Keratinocyte (primary cell): ENCODE measurements around the gene XIRP1. TPM values are rescaled to one million over a fixed set of nuclear protein-coding genes. Genes with fewer than 3 reads are reported as not detected.

ENCODE experiments used
- DNase-seq: peaks from one replicate; pipeline ENCODE4 v3.0.0-alpha.2; 2011; ENCODE audit warnings: low read depth, missing footprints, low spot score
- FAIRE-seq: peaks from 2 replicates; lab custom pipeline; 2011; peaks lifted over from hg19 to GRCh38; lab: Jason Lieb, UNC
- H2AFZ ChIP-seq: 2 replicates; pipeline ENCODE4 v1.6.0; 2012; ENCODE audit warnings: low read length, control low read depth, inconsistent platforms; ENCODE audit not compliant: control insufficient read depth
- H3K27ac ChIP-seq: 2 replicates; pipeline ENCODE4 v1.5.1; 2011; ENCODE audit warnings: low read length; ENCODE audit not compliant: control insufficient read depth, insufficient read depth
- H3K27me3 ChIP-seq: 3 replicates; pipeline ENCODE4 v1.6.0; 2011; ENCODE audit warnings: low read length; ENCODE audit not compliant: control insufficient read depth, insufficient read depth; ENCODE audit errors: extremely low read depth
- H3K36me3 ChIP-seq, 2 experiments: 2 replicates in 1 of 2; 3 replicates in 1 of 2; pipeline ENCODE4 v1.5.1; 2011; ENCODE audit warnings: low read length in 2 of 2, mild to moderate bottlenecking in 1 of 2; ENCODE audit not compliant: control insufficient read depth in 2 of 2, insufficient read depth in 2 of 2; ENCODE audit errors: extremely low read depth in 1 of 2
- H3K4me1 ChIP-seq: 3 replicates; pipeline ENCODE4 v1.5.1; 2011; ENCODE audit warnings: low read length; ENCODE audit not compliant: control insufficient read depth, insufficient read depth; ENCODE audit errors: extremely low read depth
- H3K4me2 ChIP-seq: 3 replicates; pipeline ENCODE4 v1.6.0; 2011; ENCODE audit warnings: low read depth, low read length; ENCODE audit not compliant: control insufficient read depth, insufficient read depth; ENCODE audit errors: extremely low read depth
- H3K4me3 ChIP-seq, 3 experiments: fragments of 200-600 bp in 1 of 3; sonication (generic) in 1 of 3; 2 replicates in 2 of 3; 3 replicates in 1 of 3; pipeline ENCODE4 v1.5.1; 2011 to 2016; ENCODE audit warnings: low read length in 3 of 3, mild to moderate bottlenecking in 3 of 3, control low read depth in 2 of 3, inconsistent platforms in 1 of 3, low read depth in 1 of 3, mixed read lengths in 1 of 3, mixed run types in 1 of 3, moderate library complexity in 1 of 3; ENCODE audit not compliant: control insufficient read depth in 2 of 3, insufficient read depth in 2 of 3; ENCODE audit errors: extremely low read depth in 1 of 3
- H3K79me2 ChIP-seq: 2 replicates; pipeline ENCODE4 v1.6.0; 2012; ENCODE audit warnings: low read length; ENCODE audit not compliant: control insufficient read depth, insufficient read depth
- H3K9ac ChIP-seq: 3 replicates; pipeline ENCODE4 v1.6.0; 2011; ENCODE audit warnings: low read length; ENCODE audit not compliant: control insufficient read depth, insufficient read depth; ENCODE audit errors: extremely low read depth
- H3K9me1 ChIP-seq: 3 replicates; pipeline ENCODE4 v1.6.0; 2011; ENCODE audit warnings: low read length; ENCODE audit not compliant: control insufficient read depth, insufficient read depth; ENCODE audit errors: extremely low read depth
- H3K9me3 ChIP-seq: 2 replicates; pipeline ENCODE4 v1.5.1; 2012; ENCODE audit warnings: low read depth, low read length; ENCODE audit not compliant: control insufficient read depth
- H4K20me1 ChIP-seq: 3 replicates; pipeline ENCODE4 v1.6.0; 2011; ENCODE audit warnings: low read length; ENCODE audit not compliant: control insufficient read depth, insufficient read depth; ENCODE audit errors: extremely low read depth
- EZH2 ChIP-seq: IDR thresholded peaks from one replicate; pipeline ENCODE4 v1.6.1; 2012; ENCODE audit warnings: inconsistent platforms, mild to moderate bottlenecking, low read length, moderate library complexity
- dilution Hi-C: fragments of 300-500 bp; cut with MboI; formaldehyde crosslinking; loops from one replicate; pipeline ENCODE4 v1.7.0; 2020; ENCODE audit warnings: low sequenced_read_pairs; ENCODE audit not compliant: extremely low pct_ligation_motif_present
- polyA plus RNA-seq, 5 experiments: library from polyadenylated mRNA; depleted of rRNA in 3 of 5; stranded (reverse) in 3 of 5; stranded (forward) in 1 of 5; unstranded in 1 of 5; fragments of >200 nt; gene quantifications; 1 replicate in 1 of 5; 2 replicates in 3 of 5; 3 replicates in 1 of 5; pipeline versions ENCODE4 v1.2.1 to v1.2.3, GENCODE V29; 2011 to 2012; ENCODE audit warnings: missing spikeins in 2 of 5, low read depth in 1 of 5, low replicate concordance in 1 of 5
- TF ChIP-seq, protein P1 (sequence below), 3 experiments: IDR thresholded peaks in 1 of 3; conservative IDR thresholded peaks in 1 of 3; optimal IDR thresholded peaks in 1 of 3; 2 replicates in 2 of 3; 3 replicates in 1 of 3; pipeline versions ENCODE3 to v1.5.1; 2011; ENCODE audit warnings: low read length in 3 of 3, mild to moderate bottlenecking in 3 of 3, moderate library complexity in 2 of 3, control low read depth in 1 of 3, inconsistent platforms in 1 of 3; ENCODE audit not compliant: insufficient read depth in 2 of 3; ENCODE audit errors: extremely low read depth in 1 of 3

Gene XIRP1
- polyA plus RNA-seq, 1 donor (not counting 4 experiments of a cell fraction or from before 2014, with no cell fraction given), result not detected

DNA sequence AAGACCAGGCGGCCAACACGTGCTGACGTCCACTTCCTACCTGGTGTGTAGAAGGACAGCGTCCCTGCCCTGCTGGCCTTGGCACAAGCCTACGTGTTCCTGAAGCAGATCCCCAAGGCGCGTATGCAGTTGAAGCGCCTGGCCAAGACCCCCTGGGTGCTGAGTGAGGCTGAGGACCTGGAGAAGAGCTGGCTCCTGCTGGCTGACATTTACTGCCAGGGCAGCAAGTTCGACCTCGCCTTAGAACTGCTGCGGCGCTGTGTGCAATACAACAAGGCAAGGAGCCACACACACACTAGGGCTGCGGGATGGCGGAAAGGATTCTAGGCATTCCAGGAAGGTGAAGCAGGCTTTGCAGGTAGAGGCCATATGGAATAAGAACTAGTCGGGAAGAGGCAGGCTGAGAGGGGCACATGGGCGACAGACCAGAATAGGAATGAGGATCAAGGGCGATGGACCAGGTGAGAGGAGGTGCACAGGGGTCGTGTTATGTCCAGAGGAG lies 54.9 kb downstream of the XIRP1 start:
- FAIRE-seq (no peak), DNase-seq (no peak)
- H3K27me3 ChIP-seq, result no peaks in the 10 kb centered on the region
- no peaks in the 10 kb centered on the region for H4K20me1 ChIP-seq
- H3K27ac ChIP-seq, result no peak overlapping the region
- no peak overlapping the region for H2AFZ ChIP-seq
- H3K4me1 ChIP-seq, result peaks cover 32% of the 10 kb centered on the region
- H3K79me2 ChIP-seq, result no peaks in the 10 kb centered on the region
- H3K9ac ChIP-seq, result no peak overlapping the region
- H3K36me3 ChIP-seq, result peaks cover under 1 to 3% of the 10 kb centered on the region in 2 experiments
- no peaks in the 10 kb centered on the region for H3K9me1 ChIP-seq
- H3K9me3 ChIP-seq, result no peaks in the 10 kb centered on the region
- no peak overlapping the region for H3K4me3 ChIP-seq
- dilution Hi-C loops, result no loop called here
- TF ChIP-seq, protein P1, sequence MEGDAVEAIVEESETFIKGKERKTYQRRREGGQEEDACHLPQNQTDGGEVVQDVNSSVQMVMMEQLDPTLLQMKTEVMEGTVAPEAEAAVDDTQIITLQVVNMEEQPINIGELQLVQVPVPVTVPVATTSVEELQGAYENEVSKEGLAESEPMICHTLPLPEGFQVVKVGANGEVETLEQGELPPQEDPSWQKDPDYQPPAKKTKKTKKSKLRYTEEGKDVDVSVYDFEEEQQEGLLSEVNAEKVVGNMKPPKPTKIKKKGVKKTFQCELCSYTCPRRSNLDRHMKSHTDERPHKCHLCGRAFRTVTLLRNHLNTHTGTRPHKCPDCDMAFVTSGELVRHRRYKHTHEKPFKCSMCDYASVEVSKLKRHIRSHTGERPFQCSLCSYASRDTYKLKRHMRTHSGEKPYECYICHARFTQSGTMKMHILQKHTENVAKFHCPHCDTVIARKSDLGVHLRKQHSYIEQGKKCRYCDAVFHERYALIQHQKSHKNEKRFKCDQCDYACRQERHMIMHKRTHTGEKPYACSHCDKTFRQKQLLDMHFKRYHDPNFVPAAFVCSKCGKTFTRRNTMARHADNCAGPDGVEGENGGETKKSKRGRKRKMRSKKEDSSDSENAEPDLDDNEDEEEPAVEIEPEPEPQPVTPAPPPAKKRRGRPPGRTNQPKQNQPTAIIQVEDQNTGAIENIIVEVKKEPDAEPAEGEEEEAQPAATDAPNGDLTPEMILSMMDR (optimal IDR thresholded peaks at IDR 0.05 in 1 of 3, IDR thresholded peaks at IDR 0.05 in 1 of 3, conservative IDR thresholded peaks at IDR 0.05 in 1 of 3; ENCODE audit: extremely low read depth in 1 of 3, insufficient read depth in 2 of 3, low read length in 3 of 3), result no peak
- no peak for TF ChIP-seq EZH2
- H3K4me2 ChIP-seq, result no peak overlapping the region

DNA sequence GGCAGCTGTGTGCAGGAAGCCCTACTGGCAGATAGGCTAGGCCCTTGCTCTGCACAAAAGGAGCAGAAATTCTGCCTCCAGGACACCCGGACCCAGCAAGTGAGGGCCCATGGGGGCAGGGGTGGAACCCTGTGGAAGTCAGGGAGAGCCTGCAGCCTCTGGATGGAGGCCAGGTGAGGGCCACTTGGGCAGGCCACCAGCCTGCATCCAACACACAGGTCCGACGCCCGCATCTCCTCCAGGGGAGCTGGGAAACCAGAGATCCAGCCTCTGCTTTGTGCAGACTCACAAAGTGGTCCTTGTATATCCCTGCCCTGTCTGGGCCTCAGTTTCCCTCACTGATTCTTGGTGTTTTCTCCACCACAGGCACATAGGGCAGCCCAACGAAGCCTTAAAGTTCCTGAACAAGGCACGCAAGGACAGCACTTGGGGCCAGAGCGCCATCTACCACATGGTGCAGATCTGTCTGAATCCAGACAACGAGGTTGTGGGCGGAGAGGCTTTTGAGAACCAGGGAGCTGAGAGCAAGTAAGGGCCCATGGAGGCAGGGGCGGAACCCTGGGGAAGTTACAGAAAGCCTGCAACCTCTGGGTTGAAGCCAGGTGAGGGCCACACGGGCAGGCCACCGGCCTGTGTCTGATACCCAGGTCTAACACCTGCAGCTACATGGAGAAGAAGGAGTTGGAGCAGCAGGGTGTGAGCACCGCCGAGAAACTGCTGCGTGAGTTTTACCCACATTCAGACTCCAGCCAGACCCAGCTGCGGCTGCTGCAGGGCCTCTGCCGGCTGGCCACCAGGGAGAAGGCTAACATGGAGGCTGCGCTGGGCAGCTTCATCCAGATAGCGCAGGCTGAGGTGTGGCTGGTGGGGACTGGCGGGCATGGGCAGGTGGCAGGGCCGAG lies 55.6 kb downstream of the XIRP1 start:
- dilution Hi-C loops, result no loop called here
- no peaks in the 10 kb centered on the region for H4K20me1 ChIP-seq
- H3K9me1 ChIP-seq, result no peaks in the 10 kb centered on the region
- no peak overlapping the region for H3K9ac ChIP-seq
- H3K4me3 ChIP-seq, result no peak overlapping the region
- no peak overlapping the region for H3K27ac ChIP-seq
- H3K36me3 ChIP-seq, result no peaks in the 10 kb centered on the region
- H3K4me2 ChIP-seq, result no peak overlapping the region
- H3K4me1 ChIP-seq, result peaks cover 30% of the 10 kb centered on the region
- DNase-seq (no peak), FAIRE-seq (no peak)
- H3K27me3 ChIP-seq, result no peaks in the 10 kb centered on the region
- TF ChIP-seq, protein P1 (optimal IDR thresholded peaks at IDR 0.05 in 1 of 3, IDR thresholded peaks at IDR 0.05 in 1 of 3, conservative IDR thresholded peaks at IDR 0.05 in 1 of 3; ENCODE audit: extremely low read depth in 1 of 3, insufficient read depth in 2 of 3, low read length in 3 of 3), result no peak
- no peak for TF ChIP-seq EZH2
- no peak overlapping the region for H2AFZ ChIP-seq
- H3K9me3 ChIP-seq, result no peaks in the 10 kb centered on the region
- H3K79me2 ChIP-seq, result no peaks in the 10 kb centered on the region
